ENCODE measurements around the gene CHD3.
"Not testable (repeated sequence)": the region's sequence is repeated elsewhere in the genome, so short reads cannot be mapped to it uniquely, and the experiment has no call there.

CHD3 gene

GRCh38 chr17:7945651-7946050 is 57.1 kb downstream of the CHD3 start:
- no peak for TF ChIP-seq CTCF (IDR thresholded peaks at IDR 0.05; ENCODE audit: control insufficient read depth, insufficient read depth, low read depth, low read length, missing control alignments)
- H3K4me3 ChIP-seq (ENCODE audit: control insufficient read depth, low read depth, low read length): no peak overlapping the region
- no peak for DNase-seq (ENCODE audit: low read depth)

GRCh38 chr17:7946441-7946840 is 57.9 kb downstream of the CHD3 start:
- no peak overlapping the region for H3K4me3 ChIP-seq (ENCODE audit: control insufficient read depth, low read depth, low read length)
- DNase-seq (ENCODE audit: low read depth): no peak
- TF ChIP-seq CTCF (IDR thresholded peaks at IDR 0.05; ENCODE audit: control insufficient read depth, insufficient read depth, low read depth, low read length, missing control alignments): no peak

GRCh38 chr17:7947651-7948050 is 59.1 kb downstream of the CHD3 start:
- no peak for TF ChIP-seq CTCF (IDR thresholded peaks at IDR 0.05; ENCODE audit: control insufficient read depth, insufficient read depth, low read depth, low read length, missing control alignments)
- no peak for DNase-seq (ENCODE audit: low read depth)
- no peak overlapping the region for H3K4me3 ChIP-seq (ENCODE audit: control insufficient read depth, low read depth, low read length)

GRCh38 chr17:7950578-7950977 is 62.0 kb downstream of the CHD3 start:
- no peak for DNase-seq (ENCODE audit: low read depth)
- no peak for TF ChIP-seq CTCF (IDR thresholded peaks at IDR 0.05; ENCODE audit: control insufficient read depth, insufficient read depth, low read depth, low read length, missing control alignments)
- no peak overlapping the region for H3K4me3 ChIP-seq (ENCODE audit: control insufficient read depth, low read depth, low read length)

GRCh38 chr17:7951143-7951792 is 62.7 kb downstream of the CHD3 start:
- DNase-seq (ENCODE audit: low read depth): no peak
- no peak overlapping the region for H3K4me3 ChIP-seq (ENCODE audit: control insufficient read depth, low read depth, low read length)
- no peak for TF ChIP-seq CTCF (IDR thresholded peaks at IDR 0.05; ENCODE audit: control insufficient read depth, insufficient read depth, low read depth, low read length, missing control alignments)

GRCh38 chr17:7953266-7953665 is 64.7 kb downstream of the CHD3 start:
- not testable (repeated sequence) for H3K4me3 ChIP-seq (ENCODE audit: control insufficient read depth, low read depth, low read length); DNase-seq (ENCODE audit: low read depth)

GRCh38 chr17:7955414-7956227 is 67.0 kb downstream of the CHD3 start:
- H3K4me3 ChIP-seq (ENCODE audit: control insufficient read depth, low read depth, low read length): no peak overlapping the region
- TF ChIP-seq CTCF (IDR thresholded peaks at IDR 0.05; ENCODE audit: control insufficient read depth, insufficient read depth, low read depth, low read length, missing control alignments): no peak
- DNase-seq (ENCODE audit: low read depth): no peak

Measured in AG09309 (cell line).